SK-N-SH treated with all-trans-retinoic acid at 6 μM for 48 hours (cell line): ENCODE data around the gene AGBL1.

Experiments used
- ARNTL ChIP-seq: fragments of 450-650 bp; formaldehyde crosslinking; IDR thresholded peaks from 2 replicates; pipeline ENCODE4 v1.5.0; 2020; ENCODE audit warnings: low read depth, mild to moderate bottlenecking, moderate library complexity, borderline replicate concordance
- CSDC2 ChIP-seq: fragments of 250-450 bp; sonication (Bioruptor Pico); IDR thresholded peaks from 2 replicates; pipeline ENCODE4 v1.5.0; 2020; ENCODE audit warnings: mild to moderate bottlenecking, moderate library complexity
- CSRNP3 ChIP-seq: fragments of 250-450 bp; sonication (Bioruptor Pico); IDR thresholded peaks from 2 replicates; pipeline ENCODE4 v1.5.1; 2021; ENCODE audit warnings: mild to moderate bottlenecking, moderate library complexity
- ESRRG ChIP-seq: fragments of 250-450 bp; sonication (Bioruptor Pico); IDR thresholded peaks from 2 replicates; pipeline ENCODE4 v1.6.1; 2021; ENCODE audit warnings: mild to moderate bottlenecking
- GLIS3 ChIP-seq: fragments of 250-450 bp; sonication (Bioruptor Pico); IDR thresholded peaks from 2 replicates; pipeline ENCODE4 v1.5.0; 2020; ENCODE audit warnings: mild to moderate bottlenecking, moderate library complexity
- ISL1 ChIP-seq: fragments of 250-450 bp; sonication (Bioruptor Pico); IDR thresholded peaks from 2 replicates; pipeline ENCODE4 v2.1.2; 2022; ENCODE audit warnings: mild to moderate bottlenecking, moderate library complexity
- OSR1 ChIP-seq: fragments of 250-450 bp; sonication (Bioruptor Pico); IDR thresholded peaks from 2 replicates; pipeline ENCODE4 v1.8.0; 2022; ENCODE audit warnings: moderate library complexity, mild to moderate bottlenecking, inconsistent platforms
- TOX ChIP-seq: fragments of 250-450 bp; sonication (Bioruptor Pico); IDR thresholded peaks from 2 replicates; pipeline ENCODE4 v1.8.0; 2021; ENCODE audit warnings: mild to moderate bottlenecking, moderate library complexity, borderline replicate concordance
- TSHZ2 ChIP-seq: fragments of 250-450 bp; sonication (Bioruptor Pico); IDR thresholded peaks from 2 replicates; pipeline ENCODE4 v1.5.0; 2020; ENCODE audit warnings: mild to moderate bottlenecking, moderate library complexity
- ZFP3 ChIP-seq: fragments of 250-450 bp; sonication (Bioruptor Pico); IDR thresholded peaks from 2 replicates; pipeline ENCODE4 v1.5.0; 2020; ENCODE audit warnings: mild to moderate bottlenecking, moderate library complexity
- ZFP30 ChIP-seq: fragments of 450-650 bp; formaldehyde crosslinking; IDR thresholded peaks from 2 replicates; pipeline ENCODE4 v1.5.0; 2022; ENCODE audit warnings: mild to moderate bottlenecking, moderate library complexity
- TF ChIP-seq, protein P1 (sequence below): fragments of 250-450 bp; sonication (Bioruptor Pico); IDR thresholded peaks from 2 replicates; pipeline ENCODE4 v1.8.0; 2020; ENCODE audit warnings: mild to moderate bottlenecking, moderate library complexity, borderline replicate concordance

DNA sequence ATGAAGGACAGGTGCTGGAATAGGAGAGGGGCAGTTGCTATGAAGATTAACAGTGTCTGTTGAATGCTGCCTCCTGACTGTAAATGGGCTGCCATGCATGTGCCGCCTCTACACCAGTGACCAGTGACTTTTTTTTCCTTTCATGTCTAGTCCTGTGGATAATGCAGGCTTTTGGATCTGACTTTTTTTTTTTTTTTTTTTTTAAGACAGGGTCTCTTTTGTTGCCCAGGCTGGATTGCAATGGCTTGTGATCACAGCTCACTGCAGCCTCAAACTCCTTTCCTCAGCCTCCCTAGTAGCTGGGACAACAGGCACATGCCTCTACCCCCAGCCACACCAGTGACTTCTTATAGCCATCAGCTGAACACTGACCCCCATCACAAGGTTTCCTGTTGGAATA, 41.2 kb upstream of the AGBL1 start:
- TF ChIP-seq ZFP3 (CRISPR knock-in tag) = no peak
- no peak for TF ChIP-seq ISL1
- TF ChIP-seq ZFP30 (CRISPR knock-in tag) = no peak
- TF ChIP-seq OSR1 (CRISPR knock-in tag) = no peak
- TF ChIP-seq CSDC2 (CRISPR knock-in tag) = no peak
- no peak for TF ChIP-seq TOX
- TF ChIP-seq, protein P1, sequence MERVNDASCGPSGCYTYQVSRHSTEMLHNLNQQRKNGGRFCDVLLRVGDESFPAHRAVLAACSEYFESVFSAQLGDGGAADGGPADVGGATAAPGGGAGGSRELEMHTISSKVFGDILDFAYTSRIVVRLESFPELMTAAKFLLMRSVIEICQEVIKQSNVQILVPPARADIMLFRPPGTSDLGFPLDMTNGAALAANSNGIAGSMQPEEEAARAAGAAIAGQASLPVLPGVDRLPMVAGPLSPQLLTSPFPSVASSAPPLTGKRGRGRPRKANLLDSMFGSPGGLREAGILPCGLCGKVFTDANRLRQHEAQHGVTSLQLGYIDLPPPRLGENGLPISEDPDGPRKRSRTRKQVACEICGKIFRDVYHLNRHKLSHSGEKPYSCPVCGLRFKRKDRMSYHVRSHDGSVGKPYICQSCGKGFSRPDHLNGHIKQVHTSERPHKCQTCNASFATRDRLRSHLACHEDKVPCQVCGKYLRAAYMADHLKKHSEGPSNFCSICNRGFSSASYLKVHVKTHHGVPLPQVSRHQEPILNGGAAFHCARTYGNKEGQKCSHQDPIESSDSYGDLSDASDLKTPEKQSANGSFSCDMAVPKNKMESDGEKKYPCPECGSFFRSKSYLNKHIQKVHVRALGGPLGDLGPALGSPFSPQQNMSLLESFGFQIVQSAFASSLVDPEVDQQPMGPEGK (CRISPR knock-in tag) = no peak
- TF ChIP-seq TSHZ2 (CRISPR knock-in tag) = no peak
- no peak for TF ChIP-seq CSRNP3 (CRISPR knock-in tag)
- TF ChIP-seq ARNTL (CRISPR knock-in tag) = no peak
- TF ChIP-seq ESRRG (CRISPR knock-in tag) = no peak
- no peak for TF ChIP-seq GLIS3 (CRISPR knock-in tag)
